ENCODE measurements around the gene ANGPTL2. TPM values are rescaled to one million over a fixed set of nuclear protein-coding genes. Genes with fewer than 3 reads are reported as not detected.

ANGPTL2 gene
- total and polyA plus RNA-seq, 9 of the 15 experiments (the other 6 are each of a cell fraction or from before 2014, with no cell fraction given), result not detected

GRCh38 chr9:127061411-127061810 lies 61.0 kb downstream of the ANGPTL2 start:
- H3K9me3 ChIP-seq (replicated peaks; ENCODE audit: control insufficient read depth, insufficient read depth, low read depth, low read length), result no peaks in the 10 kb centered on the region
- H3K27me3 ChIP-seq (ENCODE audit: control insufficient read depth in 2 of 2, insufficient read depth in 2 of 2, low read length in 2 of 2), result peaks cover 4 to 7% of the 10 kb centered on the region in 2 experiments; a peak in 3 of 5 replicates
- TF ChIP-seq POLR2A (conservative IDR thresholded peaks at IDR 0.05) (no peak), SMAD4 (CRISPR knock-in tag; conservative IDR thresholded peaks at IDR 0.05) (no peak), ZNF766 (CRISPR knock-in tag; conservative IDR thresholded peaks at IDR 0.05) (no peak), NFATC3 (IDR thresholded peaks at IDR 0.05) (no peak), ERF (CRISPR knock-in tag; IDR thresholded peaks at IDR 0.05) (no peak), MXI1 (IDR thresholded peaks at IDR 0.05; ENCODE audit: low read depth, low read length) (no peak), PYGO2 (tag; IDR thresholded peaks at IDR 0.05) (no peak), ZNF324 (CRISPR knock-in tag; IDR thresholded peaks at IDR 0.05) (no peak), IRF1 (CRISPR knock-in tag; IDR thresholded peaks at IDR 0.05; ENCODE audit: borderline replicate concordance) (no peak), ZKSCAN8 (CRISPR knock-in tag; IDR thresholded peaks at IDR 0.05) (no peak), EHMT2 (IDR thresholded peaks at IDR 0.05) (no peak), ARID3B (CRISPR knock-in tag; IDR thresholded peaks at IDR 0.05; ENCODE audit: borderline replicate concordance) (no peak), IRF9 (tag; IDR thresholded peaks at IDR 0.05) (no peak)
- H3K79me2 ChIP-seq (ENCODE audit: control insufficient read depth, insufficient read depth, low read length), result no peaks in the 10 kb centered on the region
- no peak overlapping the region for H3K4me3 ChIP-seq
- no peaks in the 10 kb centered on the region; the same call in 1 of the 2 replicates for H4K20me1 ChIP-seq (replicated peaks; ENCODE audit: control insufficient read depth, insufficient read depth, low read length)
- WGBS (ENCODE audit: insufficient coverage, low coverage, missing lambda C conversion rate), result 23% methylated on average over 3 of the region's 3 CpGs
- in situ Hi-C loops (cut with MboI), result no loop called here
- no peak overlapping the region for H3K27ac ChIP-seq (ENCODE audit: extremely low read depth, low read depth, low read length)
- DNase-seq (ENCODE audit: extremely low read depth in 1 of 4, low spot score in 3 of 4), result no peak
- POLR2A ChIA-PET, result no interaction called here
- no peak overlapping the region for H2AFZ ChIP-seq (ENCODE audit: low read depth, low read length)
- ATAC-seq, result no peak
- no peaks in the 10 kb centered on the region for H3K9me1 ChIP-seq (ENCODE audit: control insufficient read depth, insufficient read depth, low read length)
- BruUV-seq (replicated peaks), result no TSS peak
- intact Hi-C loops (cut with micrococcal nuclease), result no loop called here
- no peak for FAIRE-seq
- H3K9ac ChIP-seq (ENCODE audit: insufficient read depth in 1 of 2, low read depth in 2 of 2, low read length in 2 of 2), result no peak overlapping the region
- no peak overlapping the region for H3K4me2 ChIP-seq (ENCODE audit: insufficient read depth, low read length)
- H3K4me1 ChIP-seq (replicated peaks in 1 of 2; ENCODE audit: control insufficient read depth in 2 of 2, insufficient read depth in 2 of 2, low read length in 2 of 2), result no peaks in the 10 kb centered on the region
- CTCF ChIA-PET (ENCODE audit: low intra/inter-chr PET ratio), result no interaction called here
- no peaks in the 10 kb centered on the region for H3K36me3 ChIP-seq (ENCODE audit: control insufficient read depth, insufficient read depth, low read length)

Data from K562 (cell line).